NCI-H2196 (cell line): Measurements from ENCODE around the gene ITGAL.
"Not testable (repeated sequence)": the region's sequence is repeated elsewhere in the genome, so short reads cannot be mapped to it uniquely, and the experiment has no call there.

Experiments used
- DNase-seq: peaks from one replicate; lab custom pipeline; 2025; ENCODE audit not compliant: unreplicated experiment; lab: John Stamatoyannopoulos, UW

ITGAL gene

GRCh38 chr16:30457743-30458560, 14.6 kb upstream of the ITGAL start:
- no peak for DNase-seq

DNA sequence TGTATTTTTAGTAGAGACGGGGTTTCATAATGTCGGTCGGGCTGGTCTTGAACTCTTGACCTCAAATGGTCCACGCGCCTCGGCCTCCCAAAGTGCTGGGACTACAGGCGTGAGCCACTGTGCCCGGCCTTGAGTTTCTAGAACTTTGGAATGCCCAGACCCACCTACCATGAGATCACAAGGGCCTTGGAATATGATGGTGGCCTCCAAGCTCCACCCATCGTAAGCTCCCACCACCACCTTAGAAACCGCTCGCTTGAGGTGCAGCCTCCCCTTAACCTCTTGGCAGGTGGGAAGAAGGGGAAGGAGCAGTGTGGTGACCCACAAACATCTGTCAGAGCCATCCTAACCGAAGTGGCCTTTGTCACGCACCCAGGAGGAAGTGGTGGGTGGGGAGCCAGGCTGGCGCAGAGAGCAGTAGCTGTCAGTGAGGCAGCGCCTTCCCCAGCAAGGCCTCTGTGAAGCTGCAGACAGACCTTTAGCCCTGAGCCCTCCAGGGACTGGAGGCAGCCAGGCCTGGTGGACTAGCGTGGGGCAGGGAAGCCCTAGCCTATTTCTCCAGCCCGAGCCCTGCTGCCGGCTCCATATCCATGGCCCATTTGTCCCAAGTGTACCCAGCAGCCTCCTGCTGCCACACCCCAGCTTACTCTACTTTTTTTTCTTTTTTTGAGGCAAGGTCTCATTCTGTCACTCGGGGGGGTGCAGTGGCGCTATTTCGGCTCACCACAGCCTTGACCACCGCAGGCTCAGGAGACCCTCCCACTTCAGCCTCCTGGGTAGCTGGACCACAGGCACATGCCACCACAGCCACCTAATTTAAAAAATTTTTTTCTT, 13.8 kb upstream of the ITGAL start:
- no peak for DNase-seq

DNA sequence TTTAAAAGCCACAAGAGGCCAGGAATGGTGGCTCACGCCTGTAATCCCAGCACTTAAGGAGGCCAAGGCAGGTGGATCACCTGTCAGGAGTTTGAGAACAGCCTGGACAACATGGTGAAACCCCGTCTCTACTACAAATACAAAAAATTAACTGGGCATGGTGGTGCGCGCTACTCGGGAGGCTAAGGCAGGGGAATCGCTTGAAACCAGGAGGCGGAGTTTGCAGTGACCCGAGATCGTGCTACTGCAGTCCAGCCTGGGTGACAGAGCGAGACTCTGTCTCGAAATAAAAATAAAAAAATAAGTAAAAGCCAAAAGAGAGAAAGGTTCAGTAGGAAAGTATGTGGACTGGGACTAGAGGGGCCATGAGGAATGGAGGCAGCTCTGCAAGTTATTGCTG, 13.1 kb upstream of the ITGAL start:
- no peak for DNase-seq

DNA sequence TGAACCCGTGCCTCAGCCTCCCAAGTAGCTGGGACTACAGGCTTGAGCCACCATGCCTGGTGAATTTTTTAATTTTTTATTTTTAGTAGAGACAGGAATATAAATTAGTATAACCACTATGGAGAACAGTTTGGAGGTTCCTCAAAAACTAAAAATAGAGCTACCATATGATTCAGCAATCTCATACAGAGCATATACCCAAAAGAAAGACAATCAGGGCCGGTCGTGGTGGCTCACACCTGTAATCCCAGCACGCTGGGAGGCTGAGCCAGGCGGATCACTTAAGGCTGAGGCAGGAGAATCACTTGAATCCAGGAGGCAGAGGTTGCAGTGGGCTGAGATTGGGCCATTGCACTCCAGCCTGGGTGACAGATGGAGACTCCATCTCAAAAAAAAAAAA, 11.1 kb upstream of the ITGAL start:
- DNase-seq: not testable (repeated sequence)

DNA sequence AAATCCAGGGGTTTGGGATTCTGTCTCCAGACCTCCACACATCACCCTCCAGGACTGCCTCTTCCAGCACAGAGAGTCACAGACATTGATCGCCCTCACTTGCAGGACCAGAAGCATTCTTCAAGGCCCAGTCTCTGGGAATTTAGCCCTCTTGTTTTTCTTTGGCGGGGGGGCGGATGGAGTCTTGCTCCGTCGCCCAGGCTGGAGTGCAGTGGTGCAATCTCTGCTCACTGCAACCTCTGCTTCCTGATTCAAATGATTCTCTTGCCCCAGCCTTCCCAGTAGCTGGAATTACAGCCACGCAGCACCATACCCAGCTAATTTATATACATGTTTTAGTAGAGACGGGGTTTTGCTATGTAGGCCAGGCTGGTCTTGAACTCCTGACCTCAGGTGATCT, 8.5 kb upstream of the ITGAL start:
- DNase-seq: no peak

DNA sequence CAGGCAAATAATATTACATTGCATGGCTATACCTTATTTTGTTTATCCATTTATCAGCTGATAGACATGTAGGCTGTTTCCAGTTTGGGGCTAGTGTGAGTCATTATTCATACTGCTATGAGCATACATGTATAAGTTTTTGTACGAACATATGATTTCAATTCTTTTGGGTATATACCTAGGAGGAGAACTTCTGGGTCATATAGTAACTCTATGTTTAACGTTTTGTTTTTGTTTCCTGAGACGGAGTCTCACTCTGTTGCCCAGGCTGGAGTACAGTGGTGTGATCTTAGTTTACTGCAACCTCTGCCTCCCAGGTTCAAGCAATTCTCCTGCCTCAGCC, 2.4 kb upstream of the ITGAL start:
- DNase-seq: no peak

GRCh38 chr16:30470632-30470995, 1.9 kb upstream of the ITGAL start:
- no peak for DNase-seq

DNA sequence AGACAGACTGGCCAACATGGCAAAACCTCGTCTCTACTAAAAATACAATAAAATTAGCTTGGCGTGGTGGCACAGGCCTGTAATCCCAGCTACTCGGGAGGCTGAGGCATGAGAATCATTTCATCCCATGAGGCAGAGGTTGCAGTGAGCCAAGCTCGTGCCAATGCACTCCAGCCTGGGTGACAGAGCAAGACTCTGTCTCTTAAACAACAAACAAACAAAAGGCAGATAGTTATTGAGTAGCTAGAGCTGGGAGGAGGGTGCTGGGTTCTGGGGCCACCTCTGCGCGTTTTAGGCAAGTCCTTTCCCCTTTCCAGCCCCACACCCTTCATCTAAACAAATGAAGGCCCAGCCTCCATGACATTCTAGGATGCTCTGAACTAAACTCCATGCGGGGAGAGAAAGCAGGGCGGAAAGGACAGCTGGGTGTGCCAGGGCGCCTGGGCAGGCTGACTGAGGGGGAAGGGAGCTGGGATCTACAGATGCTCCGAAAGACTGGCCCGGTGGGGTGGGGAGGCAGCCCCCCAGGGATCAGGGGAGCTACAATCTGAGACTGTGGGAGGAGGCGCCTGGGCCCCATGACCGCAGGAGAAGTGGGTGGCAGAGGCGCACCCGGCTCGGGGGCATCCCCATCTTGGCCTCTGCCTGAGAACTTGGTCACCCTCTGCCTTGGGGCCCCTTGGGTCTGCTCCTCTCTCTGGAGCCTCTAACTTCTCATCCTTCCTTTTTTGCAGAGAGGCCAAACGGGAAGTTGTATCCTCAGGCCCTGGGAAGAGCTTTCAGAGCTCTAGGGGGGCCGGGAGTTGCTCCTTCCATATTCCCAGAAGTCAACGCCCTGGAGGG, 910 bp downstream of the ITGAL start:
- DNase-seq: no peak

GRCh38 chr16:30474074-30474452, 1.5 kb downstream of the ITGAL start:
- DNase-seq: no peak

GRCh38 chr16:30474684-30475083, 2.1 kb downstream of the ITGAL start:
- no peak for DNase-seq

DNA sequence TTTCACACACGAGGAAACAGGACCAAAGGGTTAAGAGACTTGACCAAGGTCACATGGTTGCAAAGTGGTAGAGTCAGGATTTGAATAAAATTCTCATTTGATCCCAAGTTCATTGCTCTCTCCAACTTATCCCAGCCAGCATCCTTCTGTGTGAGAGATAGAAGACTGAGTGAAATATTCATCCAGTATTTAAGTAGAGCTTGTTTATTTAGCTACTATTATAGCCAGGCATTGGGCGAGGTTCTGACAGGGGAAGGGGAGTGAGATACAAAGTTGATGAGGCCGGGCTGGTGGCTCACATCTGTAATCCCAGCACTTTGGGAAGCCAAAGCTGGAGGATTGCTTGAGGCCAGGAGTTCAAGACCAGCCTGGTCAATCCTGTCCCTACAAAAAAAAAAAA, 4.4 kb downstream of the ITGAL start:
- no peak for DNase-seq

DNA sequence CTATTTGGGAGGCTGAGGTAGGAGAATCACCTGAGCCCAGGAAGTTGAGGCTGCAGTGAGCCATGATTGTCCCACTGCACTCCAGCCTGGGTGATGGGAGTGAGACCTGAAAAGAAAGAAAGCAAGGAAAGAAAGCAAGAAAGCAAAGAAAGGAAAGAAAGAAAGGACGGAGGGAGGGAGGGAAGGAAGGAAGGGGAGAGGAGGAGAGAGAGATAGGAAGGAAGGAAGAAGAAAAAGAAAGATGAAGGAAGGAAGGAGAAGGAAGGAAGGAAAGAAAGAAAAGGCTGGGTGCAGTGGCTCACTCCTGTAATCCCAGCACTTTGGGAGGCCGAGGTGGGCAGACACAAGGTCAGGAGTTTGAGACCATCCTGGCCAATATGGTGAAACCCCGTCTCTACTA, 5.2 kb downstream of the ITGAL start:
- DNase-seq: not testable (repeated sequence)

GRCh38 chr16:30478766-30479478, 6.4 kb downstream of the ITGAL start:
- no peak for DNase-seq

DNA sequence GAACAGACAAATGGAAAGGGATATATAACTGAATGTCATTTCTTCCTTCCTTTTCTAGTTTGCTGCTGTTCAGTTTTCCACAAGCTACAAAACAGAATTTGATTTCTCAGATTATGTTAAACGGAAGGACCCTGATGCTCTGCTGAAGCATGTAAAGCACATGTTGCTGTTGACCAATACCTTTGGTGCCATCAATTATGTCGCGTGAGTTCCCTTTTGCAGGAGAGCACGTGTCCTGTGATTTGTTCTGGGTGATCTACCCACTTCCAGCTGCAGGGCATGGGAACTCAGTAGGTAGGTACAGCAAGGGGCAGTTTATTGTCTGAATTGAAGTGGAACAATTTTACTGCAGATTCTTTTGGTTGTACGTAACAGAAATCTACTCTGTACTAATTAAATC, 8.8 kb downstream of the ITGAL start:
- no peak for DNase-seq

- DNase-seq: no peak
Observed at GRCh38 chr16:30482366-30482765, 9.8 kb downstream of the ITGAL start.

- DNase-seq: no peak
Observed at GRCh38 chr16:30484887-30485286, 12.3 kb downstream of the ITGAL start.

DNA sequence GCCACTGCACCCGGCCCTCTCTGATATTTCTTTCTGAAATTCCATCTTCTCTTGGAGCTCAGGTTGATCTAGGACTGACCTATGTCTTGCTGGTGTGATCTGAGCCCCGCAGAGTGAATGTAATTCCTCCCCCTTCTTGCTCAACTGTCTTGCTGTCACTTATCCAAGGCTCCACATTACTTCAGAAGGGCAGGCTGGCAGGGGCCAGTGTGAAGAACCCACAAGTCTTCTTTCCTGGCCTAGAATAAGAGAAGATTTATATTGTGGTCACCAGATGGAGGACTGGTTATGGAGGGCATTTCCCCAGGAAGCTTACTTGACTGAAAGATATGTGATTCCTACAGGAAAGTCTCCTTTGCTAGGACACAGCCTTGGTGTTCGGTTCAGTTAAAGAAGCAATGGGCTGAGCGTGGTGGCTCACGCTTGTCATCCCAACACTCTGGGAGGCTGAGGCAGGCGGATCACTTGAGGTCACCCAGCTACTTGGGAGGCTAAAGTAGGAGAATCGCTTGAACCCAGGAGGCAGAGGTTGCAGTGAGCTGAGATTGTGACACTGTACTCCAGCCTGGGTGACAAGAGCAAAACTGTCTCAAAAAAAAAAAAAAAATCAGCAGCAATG, 13.4 kb downstream of the ITGAL start:
- DNase-seq: no peak

GRCh38 chr16:30488764-30489605, 16.4 kb downstream of the ITGAL start:
- DNase-seq: no peak

DNA sequence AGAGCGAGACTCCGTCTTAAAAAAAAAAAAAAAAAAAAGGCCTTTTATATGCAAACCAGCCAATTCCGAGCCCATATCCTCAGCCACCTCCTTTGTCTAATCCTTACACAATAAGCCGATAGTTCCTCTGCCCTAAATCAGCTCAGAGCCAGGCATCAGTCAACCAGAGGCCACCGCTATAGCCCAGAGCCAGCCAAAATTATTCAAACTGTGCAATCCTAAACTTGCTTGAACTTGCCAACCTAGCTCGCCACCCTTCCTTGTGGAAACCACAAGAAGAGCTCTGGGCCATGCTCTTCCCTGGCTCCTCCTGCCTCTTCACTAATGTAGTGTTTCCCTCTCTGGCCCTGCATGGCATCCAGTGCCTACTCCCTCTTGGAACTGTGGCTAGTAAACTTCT, 17.7 kb downstream of the ITGAL start:
- DNase-seq: no peak

DNA sequence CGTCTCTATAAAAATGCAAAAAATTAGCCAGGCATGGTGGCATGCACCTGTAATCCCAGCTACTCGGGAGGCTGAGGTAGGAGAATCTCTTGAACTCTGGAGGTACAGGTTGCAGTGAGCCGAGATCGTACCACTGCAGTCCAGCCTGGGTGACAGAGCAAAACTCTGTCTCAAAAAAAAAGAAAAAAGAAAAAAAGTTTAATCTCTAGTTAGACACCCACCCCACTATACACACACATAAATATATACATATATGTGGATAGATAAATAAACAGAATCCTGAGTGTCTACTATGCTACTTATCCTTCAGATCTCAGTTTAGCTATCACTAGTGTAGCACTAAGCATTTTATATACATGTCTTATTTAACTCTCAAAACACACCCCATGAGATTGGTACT, 18.7 kb downstream of the ITGAL start:
- DNase-seq: no peak
